ENCODE results near the gene RTKN. TPM values are rescaled to one million over a fixed set of nuclear protein-coding genes. Genes with fewer than 3 reads are reported as not detected.
A peak's percentile ranks its signal among the peaks of the same experiment; 100 is the strongest.

Gene RTKN
- total RNA-seq, 4 donors from 2014 or later, result 46.2 to 99.9 (median 75.7) TPM

GRCh38 chr2:74391580-74392448, 49.9 kb downstream of the RTKN start:
- TF ChIP-seq POLR2A (IDR thresholded peaks at IDR 0.05) (peak; percentile 13 to 45), CTCF (IDR thresholded peaks at IDR 0.05) (peak; percentile 88 to 98 (median 94))
- H3K4me1 ChIP-seq, result peaks cover 0 to 25% (median 6%) of the 10 kb centered on the region in 4 donors
- peak; percentile 85 to 98 (median 96) for DNase-seq
- no peaks in the 10 kb centered on the region for H3K9me3 ChIP-seq
- no peaks in the 10 kb centered on the region for H3K36me3 ChIP-seq
- peak overlapping the region; percentile 71 to 95 (median 89) for H3K4me3 ChIP-seq
- peak overlapping the region; percentile 82 to 92 (median 88) for H3K27ac ChIP-seq
- H3K27me3 ChIP-seq, result no peaks in the 10 kb centered on the region

- TF ChIP-seq POLR2A (IDR thresholded peaks at IDR 0.05), result no peak
- TF ChIP-seq CTCF (IDR thresholded peaks at IDR 0.05), result no peak
- Histone ChIP-seq H3K36me3 (no peaks in the 10 kb centered on the region), H3K4me3 (peak overlapping the region; percentile 71 to 95 (median 89)), H3K27ac (peak overlapping the region; percentile 82 to 92 (median 88)), H3K27me3 (no peaks in the 10 kb centered on the region), H3K9me3 (no peaks in the 10 kb centered on the region), H3K4me1 (peaks cover 0 to 25% (median 6%) of the 10 kb centered on the region in 4 donors)
- no peak for DNase-seq
Measured at GRCh38 chr2:74391209-74391579, 50.5 kb downstream of the RTKN start.

GRCh38 chr2:74390606-74391005, 51.1 kb downstream of the RTKN start:
- no peak for TF ChIP-seq CTCF (IDR thresholded peaks at IDR 0.05)
- no peak for TF ChIP-seq POLR2A (IDR thresholded peaks at IDR 0.05)
- H3K36me3 ChIP-seq, result no peaks in the 10 kb centered on the region
- peak overlapping the region in 2 of 4 donors; percentile 87 to 95 for H3K4me3 ChIP-seq
- H3K4me1 ChIP-seq, result peaks cover 0 to 25% (median 6%) of the 10 kb centered on the region in 4 donors
- no peaks in the 10 kb centered on the region for H3K9me3 ChIP-seq
- no peaks in the 10 kb centered on the region for H3K27me3 ChIP-seq
- no peak for DNase-seq
- H3K27ac ChIP-seq, result no peak overlapping the region

GRCh38 chr2:74387346-74387745, 54.4 kb downstream of the RTKN start:
- peaks cover 0 to 32% (median 6%) of the 10 kb centered on the region in 4 donors for H3K4me1 ChIP-seq
- H3K9me3 ChIP-seq, result no peaks in the 10 kb centered on the region
- H3K36me3 ChIP-seq, result no peaks in the 10 kb centered on the region
- H3K27ac ChIP-seq, result no peak overlapping the region
- H3K4me3 ChIP-seq, result no peak overlapping the region
- H3K27me3 ChIP-seq, result no peaks in the 10 kb centered on the region
- DNase-seq, result no peak
- TF ChIP-seq CTCF (IDR thresholded peaks at IDR 0.05) (no peak), POLR2A (IDR thresholded peaks at IDR 0.05) (no peak)

GRCh38 chr2:74385396-74385795, 56.3 kb downstream of the RTKN start:
- Histone ChIP-seq H3K27ac (no peak overlapping the region), H3K9me3 (no peaks in the 10 kb centered on the region), H3K36me3 (no peaks in the 10 kb centered on the region), H3K4me3 (no peak overlapping the region), H3K27me3 (no peaks in the 10 kb centered on the region), H3K4me1 (peaks cover 0 to 24% (median 3%) of the 10 kb centered on the region in 4 donors)
- no peak for DNase-seq
- TF ChIP-seq CTCF (IDR thresholded peaks at IDR 0.05) (no peak), POLR2A (IDR thresholded peaks at IDR 0.05) (no peak)

Measured in Peyer's patch (tissue), 4 donors.